ENCODE results near the gene DST.
"Not testable (repeated sequence)": the region's sequence is repeated elsewhere in the genome, so short reads cannot be mapped to it uniquely, and the experiment has no call there.

The DST gene

DNA sequence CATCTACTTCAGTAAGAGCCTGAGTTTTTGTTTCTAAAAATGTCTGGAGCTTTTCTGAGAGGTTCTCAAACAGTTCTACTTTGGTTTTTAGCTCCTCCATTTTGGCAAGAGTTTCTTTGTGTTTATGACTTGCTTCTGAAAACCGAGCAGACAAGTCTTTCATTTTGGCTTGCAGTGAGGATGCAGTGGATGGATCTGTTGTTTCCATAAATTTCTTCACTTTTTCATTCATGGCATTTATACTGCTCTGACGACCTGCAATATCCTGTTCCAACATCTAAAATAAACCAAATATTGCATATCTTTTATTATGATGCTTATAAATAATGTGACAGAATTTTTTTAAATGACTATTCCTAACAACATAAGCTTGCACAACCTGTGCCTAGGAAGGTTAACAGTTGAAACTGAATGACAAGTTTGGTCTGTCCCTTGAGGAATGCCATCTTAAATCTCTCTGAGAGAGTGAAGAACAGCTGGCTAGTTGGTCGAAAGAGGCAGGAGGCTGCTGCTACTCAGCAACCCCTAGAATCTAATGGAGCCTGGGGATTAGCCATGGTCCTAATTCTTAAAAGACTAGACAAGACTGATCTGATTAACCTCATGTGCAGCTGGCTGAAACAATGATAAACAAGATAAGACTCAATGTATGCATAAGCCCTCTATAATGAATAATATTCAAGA is 69.8 kb downstream of the DST start:
- DNase-seq (ENCODE audit: low read depth in 2 of 2) = no peak

DNA sequence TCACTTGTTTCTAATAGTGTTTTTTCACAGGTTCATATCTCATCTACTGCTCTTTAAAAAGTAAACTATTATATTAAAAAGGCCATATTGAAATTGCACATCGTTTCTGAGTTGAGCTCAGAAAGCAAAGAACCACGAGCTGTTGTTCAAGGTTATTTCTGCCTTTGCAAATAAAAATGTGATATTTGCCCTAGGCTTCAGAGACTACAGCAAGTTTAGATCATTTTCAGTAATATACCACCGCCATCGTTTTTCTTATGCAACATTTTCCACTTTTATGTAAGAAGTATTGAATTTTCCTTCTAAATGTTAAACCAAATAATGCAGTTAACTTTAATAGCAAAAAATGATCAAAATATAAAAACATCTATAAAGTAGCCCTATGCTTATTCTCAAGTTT is 71.1 kb downstream of the DST start:
- no peak for DNase-seq (ENCODE audit: low read depth in 2 of 2)

GRCh38 chr6:56570413-56571359 is 72.0 kb downstream of the DST start:
- no peak for DNase-seq (ENCODE audit: low read depth in 2 of 2)

DNA sequence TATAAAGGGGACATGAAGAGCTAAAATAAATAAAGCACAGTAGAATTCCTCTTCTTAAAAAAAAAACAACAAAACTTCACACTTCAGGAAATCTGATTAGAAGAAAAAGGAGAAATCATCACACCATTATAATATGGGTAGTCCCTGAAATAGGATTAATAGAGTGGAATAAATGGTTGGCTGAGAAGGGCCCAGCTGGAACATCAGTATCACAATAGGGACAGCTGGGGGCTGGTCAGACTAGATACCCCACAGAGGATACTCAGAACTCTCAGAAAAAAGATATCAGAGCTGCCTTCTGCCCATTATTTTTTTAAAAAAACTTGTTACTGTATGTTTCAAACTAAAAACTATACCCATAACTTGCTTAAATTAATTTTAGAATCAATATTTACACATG is 75.2 kb downstream of the DST start:
- no peak for DNase-seq (ENCODE audit: low read depth in 2 of 2)

DNA sequence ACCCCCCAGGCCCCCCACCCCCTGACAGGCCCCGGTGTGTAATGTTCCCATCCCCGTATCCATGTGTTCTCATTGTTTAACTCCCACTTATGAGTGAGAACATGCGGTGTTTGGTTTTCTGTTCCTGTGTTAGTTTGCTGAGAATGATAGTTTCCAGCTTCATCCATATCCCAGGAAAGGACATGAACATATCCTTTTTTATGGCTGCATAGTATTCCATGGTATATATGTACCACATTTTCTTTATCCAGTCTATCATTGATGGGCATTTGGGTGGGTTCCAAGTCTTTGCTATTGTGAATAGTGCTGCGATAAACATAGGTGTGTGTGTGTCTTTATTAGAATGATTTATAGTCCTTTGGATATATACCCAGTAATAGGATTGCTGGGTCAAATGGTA is 80.0 kb downstream of the DST start:
- DNase-seq (ENCODE audit: low read depth in 2 of 2) = not testable (repeated sequence)

DNA sequence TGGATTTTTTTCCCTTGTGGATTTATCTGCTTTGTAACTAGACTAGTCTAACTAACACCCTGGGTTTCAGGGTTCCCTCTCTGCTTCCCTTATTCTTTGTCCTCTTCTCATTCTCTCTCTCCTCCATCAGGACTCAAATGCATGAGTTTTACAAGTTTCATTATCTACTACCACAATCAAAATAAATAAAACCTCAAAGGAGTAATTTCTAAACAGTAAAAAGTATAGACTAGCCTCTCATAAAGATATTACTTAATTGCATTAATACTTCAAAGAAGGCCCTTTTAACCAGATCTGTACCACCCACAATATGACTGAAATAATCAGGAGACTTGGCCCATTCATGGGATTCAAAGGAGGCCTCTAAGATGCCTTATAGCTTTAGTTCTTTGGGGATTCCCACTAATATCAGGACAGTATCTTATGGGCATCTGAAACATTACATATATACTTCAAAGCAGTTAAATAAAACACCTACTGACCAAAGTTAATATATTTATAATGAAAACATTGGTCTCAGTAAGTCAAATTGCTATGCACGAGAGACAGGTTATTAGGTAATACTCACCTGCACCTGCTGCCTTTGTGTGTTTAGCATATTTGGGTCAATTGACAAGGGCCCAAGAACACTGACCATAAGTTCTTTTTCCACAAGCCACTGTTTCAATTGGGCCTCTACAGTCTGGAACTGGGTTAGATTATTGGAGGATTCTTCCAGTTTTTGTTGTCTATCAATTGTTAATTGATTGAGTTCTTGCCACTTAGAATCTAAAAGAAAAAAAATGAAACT is 85.7 kb downstream of the DST start:
- no peak for DNase-seq (ENCODE audit: low read depth in 2 of 2)

DNA sequence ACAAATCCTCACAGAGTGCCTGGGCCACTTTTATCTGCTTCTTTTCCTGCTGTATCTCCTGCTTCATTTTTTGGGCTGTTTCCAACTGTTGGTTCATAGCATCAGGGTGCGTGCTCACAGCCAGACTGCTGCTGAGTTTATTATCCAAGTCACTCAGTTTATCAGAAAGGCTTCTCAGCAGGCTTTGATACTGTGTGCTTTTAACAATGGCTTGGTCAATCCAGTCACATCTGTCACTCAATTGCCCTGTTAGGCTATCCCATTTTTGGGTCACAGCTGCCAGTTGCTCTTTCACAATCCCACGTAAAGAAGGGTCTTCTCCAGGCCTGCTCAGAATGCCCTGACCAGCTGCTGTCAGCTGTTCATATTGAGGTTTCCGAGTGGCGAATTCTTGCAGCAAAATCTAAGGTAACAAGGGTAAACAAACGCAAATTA is 87.2 kb downstream of the DST start:
- DNase-seq (ENCODE audit: low read depth in 2 of 2) = no peak

DNA sequence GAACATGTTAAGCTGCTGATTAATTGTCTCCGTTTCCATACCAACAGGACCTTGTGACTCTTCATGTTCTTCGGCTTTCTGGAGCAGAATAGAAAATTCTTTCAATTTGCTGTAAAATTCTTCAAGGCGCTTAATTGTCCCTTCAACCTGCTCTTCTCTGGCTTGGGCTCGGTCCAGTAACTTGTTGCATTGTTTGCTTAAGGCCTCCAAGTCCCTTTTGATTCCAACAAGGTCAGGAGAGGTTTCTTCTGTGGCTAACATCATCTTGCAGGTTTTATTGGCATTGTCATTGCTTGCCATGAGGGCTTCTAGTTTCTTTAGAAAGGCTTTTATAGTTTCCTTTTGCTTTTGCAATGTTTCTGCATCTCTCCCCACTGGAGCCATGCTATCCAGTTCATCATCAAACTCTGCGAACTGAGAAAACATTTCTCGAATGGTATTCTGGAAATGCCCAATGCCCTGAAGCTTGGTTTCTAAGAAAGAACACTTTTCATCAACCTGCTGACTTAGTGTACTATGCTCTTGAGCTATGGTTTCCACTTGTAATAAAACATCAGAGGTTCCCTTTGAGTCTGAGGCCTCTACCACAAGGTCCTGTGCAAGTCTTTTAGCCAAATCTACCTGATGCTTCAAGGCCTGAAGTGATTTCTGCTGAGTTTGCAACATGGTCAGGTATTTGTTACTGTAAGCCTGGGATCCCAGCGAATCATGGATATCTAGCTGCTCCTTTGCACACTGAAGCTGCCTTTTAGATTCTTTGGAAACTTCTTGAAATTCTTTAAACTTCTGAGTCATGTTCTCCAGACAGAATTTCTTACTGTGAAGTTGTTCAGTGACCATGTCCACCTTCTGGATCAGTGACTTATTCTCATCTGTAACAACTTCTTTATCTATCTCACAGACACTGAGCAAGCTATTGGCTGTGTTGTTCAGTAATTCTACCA is 90.2 kb downstream of the DST start:
- DNase-seq (ENCODE audit: low read depth in 2 of 2) = no peak

DNA sequence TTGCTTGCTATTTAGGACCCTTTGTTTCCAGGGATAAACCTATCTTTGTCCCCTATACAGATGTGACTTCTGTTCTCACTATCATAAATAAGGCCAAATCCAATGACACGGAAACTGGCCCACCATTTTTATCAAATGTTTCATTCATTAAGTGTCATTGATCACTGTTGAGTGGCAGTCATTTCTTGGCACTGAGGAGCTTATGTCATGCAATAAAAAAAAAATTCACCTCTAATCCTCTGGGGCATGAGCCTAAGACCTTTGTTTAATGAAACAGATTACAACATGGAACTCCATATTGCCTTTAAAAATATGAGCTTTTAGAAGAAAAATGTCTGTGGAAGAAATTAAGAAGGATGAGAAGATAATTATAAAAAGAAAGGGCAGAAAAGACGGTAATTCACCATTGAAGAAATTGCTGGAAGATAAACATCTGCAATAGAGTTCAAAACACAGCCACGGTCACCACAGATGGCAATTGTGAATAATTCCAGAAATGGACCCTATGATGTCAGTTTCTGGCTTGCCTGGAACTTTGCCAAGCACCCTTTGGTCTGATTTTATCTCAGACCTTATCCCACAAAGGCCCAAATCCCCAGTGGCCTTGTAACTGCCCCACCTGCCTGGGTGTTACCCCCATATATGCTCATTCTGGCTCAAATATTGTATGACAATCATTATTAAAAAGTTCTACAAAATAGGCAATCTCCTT is 91.1 kb downstream of the DST start:
- no peak for DNase-seq (ENCODE audit: low read depth in 2 of 2)

GRCh38 chr6:56550301-56550700 is 92.4 kb downstream of the DST start:
- DNase-seq (ENCODE audit: low read depth in 2 of 2) = no peak

DNA sequence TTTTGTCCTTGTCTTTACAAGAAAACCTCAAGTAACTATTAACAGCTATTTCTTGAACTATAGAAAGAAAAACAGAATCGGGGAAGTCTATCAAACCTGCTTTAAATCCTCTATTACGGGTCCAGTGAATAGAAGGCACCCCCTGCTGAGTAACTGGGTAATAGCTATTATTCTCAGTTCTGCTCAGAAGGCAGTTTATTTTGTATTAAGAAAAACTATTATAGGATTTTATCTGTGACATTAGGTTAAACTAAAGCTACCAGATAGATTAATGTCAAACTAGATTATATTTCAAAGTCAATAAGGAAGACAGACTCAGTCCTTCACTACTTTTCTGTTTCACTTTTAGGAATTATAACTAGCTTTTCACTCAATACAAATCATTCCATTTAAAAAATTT is 93.7 kb downstream of the DST start:
- no peak for DNase-seq (ENCODE audit: low read depth in 2 of 2)

- no peak for DNase-seq (ENCODE audit: low read depth in 2 of 2)
Observed at GRCh38 chr6:56547687-56548086, 95.0 kb downstream of the DST start.

- peak; percentile 79 to 80 for DNase-seq (ENCODE audit: low read depth in 2 of 2)
Observed at GRCh38 chr6:56542364-56543331, 100.0 kb downstream of the DST start.

DNA sequence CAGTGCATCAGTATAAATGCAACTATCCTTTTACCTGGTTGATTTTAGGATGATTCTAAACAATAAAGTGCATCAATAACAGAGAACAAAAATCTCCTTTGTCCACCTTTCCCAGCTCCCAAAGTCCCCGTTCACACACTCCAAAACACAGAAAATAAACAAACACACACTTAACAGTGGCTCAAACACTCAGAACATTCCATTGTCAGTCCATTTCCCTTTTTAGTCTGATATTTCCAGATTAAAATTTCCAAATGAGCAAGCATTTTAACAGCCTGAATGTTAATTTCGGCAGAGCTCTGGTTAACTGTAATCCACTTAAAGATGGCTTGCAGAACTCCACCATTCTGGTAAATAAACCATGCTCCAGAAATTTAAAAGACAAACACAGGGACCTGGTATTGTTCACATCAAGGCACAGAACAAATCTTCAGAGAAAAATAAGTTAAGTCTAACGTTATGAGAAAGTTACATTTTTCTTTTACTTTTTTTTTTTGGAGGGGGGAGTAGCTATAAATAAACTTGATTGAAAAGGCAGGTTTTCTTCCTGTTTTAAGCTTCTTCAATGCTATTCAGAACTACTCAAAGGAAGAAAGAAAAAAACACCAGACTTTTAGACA is 100.8 kb downstream of the DST start:
- no peak for DNase-seq (ENCODE audit: low read depth in 2 of 2)

- no peak for DNase-seq (ENCODE audit: low read depth in 2 of 2)
Observed at GRCh38 chr6:56541030-56541600, 101.6 kb downstream of the DST start.

- DNase-seq (ENCODE audit: low read depth in 2 of 2) = no peak
Observed at GRCh38 chr6:56540232-56541029, 102.3 kb downstream of the DST start.

- no peak for DNase-seq (ENCODE audit: low read depth in 2 of 2)
Observed at GRCh38 chr6:56539527-56540105, 103.1 kb downstream of the DST start.
